HuH-7.5 (cell line): ENCODE measurements around the gene KCNIP4.
A peak's percentile ranks its signal among the peaks of the same experiment; 100 is the strongest.
"Not testable (repeated sequence)": the region's sequence is repeated elsewhere in the genome, so short reads cannot be mapped to it uniquely, and the experiment has no call there.

Experiments
- DNase-seq: peaks from one replicate; pipeline ENCODE4 v3.0.0; 2011; ENCODE audit warnings: low spot score

KCNIP4 gene

GRCh38 chr4:21366312-21366711 is 582.3 kb downstream of the KCNIP4 start:
- DNase-seq: no peak

- no peak for DNase-seq
These were observed 584.9 kb downstream of the KCNIP4 start for GRCh38 chr4:21363701-21364100.

DNA sequence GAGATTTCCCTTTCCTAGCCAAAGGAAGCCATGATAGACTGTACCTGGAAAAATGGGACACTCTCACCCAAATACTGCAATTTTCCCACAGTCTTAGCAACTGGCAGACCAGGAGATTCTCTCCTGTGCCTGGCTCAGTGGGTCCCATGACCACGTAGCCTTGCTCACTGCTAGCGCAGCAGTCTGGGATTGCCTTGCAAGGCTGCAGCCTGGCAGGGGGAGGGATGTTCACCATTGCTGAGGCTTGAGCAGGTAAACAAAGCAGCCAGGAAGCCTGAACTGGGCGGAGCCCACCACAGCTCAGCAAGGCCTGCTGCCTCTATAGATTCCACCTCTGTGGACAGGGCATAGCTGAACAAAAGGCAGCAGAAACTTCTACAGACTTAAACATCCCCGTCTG is 596.2 kb downstream of the KCNIP4 start:
- DNase-seq: not testable (repeated sequence)

DNA sequence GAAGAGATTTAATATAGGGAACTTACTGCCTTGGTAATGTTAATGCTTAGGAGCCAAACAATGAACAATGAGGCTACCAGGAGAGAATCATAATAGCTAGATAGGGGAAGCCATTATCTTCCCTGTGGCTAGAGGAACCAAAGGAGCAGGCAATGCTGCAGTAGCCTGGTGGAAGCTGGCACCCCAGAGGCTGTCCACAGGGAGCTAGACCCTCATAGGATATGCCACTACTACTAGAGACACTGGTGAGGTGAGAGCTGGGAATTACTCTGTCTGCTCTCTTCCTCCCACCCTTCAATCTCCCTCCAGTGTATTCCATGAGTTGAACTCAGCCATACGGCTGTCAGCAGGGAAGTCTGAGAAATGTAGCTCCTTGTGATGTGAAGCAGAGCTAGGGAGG is 601.4 kb downstream of the KCNIP4 start:
- no peak for DNase-seq

DNA sequence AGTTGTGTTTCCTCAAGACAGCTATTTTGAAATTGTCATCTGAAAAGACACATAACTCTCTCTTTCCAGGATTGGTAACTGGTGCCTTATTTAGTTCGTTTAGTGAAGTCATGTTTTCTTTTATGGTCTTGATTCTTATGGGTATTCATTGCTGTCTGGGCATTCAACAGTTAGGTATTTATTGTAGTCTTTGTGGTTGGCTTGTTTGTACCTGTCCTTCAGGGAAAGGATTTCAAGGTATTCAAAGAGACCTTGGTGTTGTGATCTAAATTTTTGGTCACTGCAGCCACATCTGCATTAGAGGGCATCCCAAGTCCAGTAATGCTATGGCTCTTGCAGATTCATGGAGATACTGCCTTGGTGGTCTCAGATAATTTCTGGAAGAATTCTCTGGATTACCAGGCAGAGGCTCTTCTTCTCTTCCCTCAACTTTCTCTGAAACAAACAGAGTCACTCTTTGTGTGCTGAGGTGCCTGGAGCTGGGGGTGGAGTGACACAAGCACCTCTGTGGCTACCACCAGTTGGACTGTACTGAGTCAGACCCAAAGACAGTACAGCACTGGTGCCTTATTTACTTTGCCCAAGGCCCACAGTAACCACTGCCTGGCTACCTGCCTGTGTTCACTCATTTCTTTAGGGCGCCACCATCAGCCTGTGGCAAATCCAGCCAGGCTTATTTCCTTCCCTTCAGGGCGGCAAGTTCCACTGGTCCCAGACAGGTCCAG is 620.4 kb downstream of the KCNIP4 start:
- no peak for DNase-seq

- DNase-seq: no peak
These were observed 628.5 kb downstream of the KCNIP4 start for GRCh38 chr4:21320034-21320433.

DNA sequence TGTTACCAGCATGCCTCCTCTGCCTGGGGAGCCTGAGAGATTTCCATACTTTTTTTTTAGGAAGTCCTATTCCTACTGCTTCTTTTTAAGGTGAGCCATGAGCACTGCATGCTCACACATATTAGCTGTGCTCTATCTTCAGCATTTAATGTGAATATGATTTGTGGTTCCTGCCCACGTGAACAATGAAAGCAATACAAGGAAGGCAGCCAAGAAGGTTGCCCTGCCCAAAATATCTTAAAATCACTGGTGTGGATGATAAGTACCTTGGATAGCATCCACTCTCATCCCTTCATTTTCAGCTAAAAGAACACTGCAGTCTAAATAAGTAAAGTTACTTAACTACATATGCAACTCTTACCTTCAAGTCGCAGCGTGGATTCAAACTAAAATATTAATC is 640.9 kb downstream of the KCNIP4 start:
- DNase-seq: no peak

GRCh38 chr4:21304540-21304887 is 644.1 kb downstream of the KCNIP4 start:
- no peak for DNase-seq

- no peak for DNase-seq
These were observed 658.0 kb downstream of the KCNIP4 start for GRCh38 chr4:21290562-21290961.

GRCh38 chr4:21276046-21276445 is 672.5 kb downstream of the KCNIP4 start:
- no peak for DNase-seq

DNA sequence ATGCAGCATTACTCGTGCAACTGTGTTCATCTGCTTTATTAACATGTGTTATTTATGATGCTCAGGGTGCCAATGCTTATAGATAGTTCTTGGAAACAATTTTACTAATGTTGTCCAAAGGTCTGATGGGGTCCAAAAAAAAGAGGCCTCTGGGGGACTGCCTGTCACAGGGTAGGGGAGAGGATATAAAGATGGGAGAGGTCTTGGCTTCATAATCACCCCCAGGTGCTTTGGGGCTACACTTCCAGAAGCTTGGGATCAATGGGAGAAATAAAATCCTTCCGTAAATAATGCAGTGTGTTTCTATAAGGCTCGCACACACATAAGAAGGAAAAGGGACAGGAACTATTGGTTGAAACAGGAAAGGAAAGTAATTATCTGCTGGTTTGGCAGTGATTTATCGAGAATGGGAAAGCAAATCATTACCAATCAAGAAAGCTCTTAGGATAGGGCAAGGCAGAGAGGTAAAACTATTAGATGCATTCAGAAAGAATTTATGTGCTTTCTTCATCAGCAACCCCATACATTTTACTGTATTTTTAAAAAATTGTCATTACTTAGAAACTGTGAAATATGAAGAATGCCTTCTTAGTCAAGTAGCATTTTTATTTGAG is 677.0 kb downstream of the KCNIP4 start:
- no peak for DNase-seq

- no peak for DNase-seq
These were observed 700.2 kb downstream of the KCNIP4 start for GRCh38 chr4:21248331-21248730.

- no peak for DNase-seq
These were observed 706.4 kb downstream of the KCNIP4 start for GRCh38 chr4:21242163-21242562.

GRCh38 chr4:21226637-21227538 is 721.7 kb downstream of the KCNIP4 start:
- no peak for DNase-seq

GRCh38 chr4:21211846-21212245 is 736.7 kb downstream of the KCNIP4 start:
- no peak for DNase-seq

DNA sequence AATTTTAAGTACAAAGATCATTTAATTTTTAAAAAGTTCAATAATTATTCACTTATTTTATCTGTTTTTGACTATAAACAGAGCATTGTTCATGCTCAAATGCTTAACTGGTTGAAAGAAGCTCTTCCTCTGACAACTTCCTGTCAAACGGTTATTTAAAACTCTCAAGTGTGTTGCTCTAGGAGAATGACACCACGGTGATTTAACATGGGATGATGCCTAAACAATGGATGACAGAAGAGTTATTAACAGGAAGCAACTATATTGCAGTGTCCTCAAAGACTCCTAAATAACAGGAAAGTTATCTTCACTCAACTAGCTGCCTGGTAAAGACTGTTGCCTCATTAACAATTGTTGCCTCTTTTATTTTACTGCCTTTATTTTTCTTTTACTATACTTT is 738.7 kb downstream of the KCNIP4 start:
- no peak for DNase-seq

DNA sequence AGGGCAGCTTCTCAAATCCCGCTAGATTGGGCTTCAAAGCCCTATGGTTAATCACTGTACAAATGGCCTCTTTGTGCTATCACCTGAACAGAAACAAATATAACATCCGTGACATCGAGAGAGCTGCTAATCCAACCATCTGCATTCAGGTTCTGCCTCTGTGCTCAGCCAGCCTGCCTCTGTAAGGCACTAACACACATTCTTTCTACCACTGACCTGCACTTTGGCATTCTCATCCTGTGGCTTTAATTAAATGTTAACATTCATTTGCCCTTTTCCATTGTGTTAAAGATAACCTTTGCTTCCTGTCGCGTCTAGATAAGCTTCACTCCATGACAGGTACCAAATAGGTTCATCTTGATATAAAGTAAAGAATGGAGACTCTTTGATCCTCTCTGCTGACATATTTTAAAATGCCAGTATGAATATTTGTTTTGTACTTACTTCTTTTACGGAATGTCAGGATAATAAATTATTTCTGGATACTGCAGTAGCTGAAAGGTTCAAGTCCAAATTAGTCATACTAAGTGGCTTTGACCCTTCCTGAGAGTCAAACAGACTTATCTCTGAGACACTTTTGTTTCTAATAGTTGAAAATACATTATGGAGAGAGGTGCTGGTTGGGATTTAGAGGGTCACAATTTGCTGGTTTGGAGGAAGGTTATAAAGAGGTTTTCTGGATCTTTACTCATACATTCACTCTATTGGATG is 742.6 kb downstream of the KCNIP4 start:
- DNase-seq: peak; percentile 20

DNA sequence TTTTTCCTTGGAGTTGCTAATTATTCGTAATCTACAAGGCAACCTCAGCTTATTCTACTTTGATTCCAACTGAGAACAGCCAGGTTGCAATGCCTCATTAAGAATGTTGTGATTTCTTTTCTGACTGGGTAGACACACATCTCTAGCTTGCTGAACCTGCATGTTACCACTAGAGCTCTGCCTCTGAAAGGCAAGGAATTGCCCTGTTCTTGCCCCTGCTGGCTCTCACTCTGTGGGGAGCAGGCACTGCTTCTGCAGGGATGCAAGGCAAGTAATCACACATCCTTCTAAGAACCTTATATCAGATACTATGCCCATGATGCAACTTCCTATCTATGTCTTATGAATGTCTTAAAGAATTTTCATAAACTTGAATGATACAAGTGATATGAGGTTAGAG is 745.2 kb downstream of the KCNIP4 start:
- no peak for DNase-seq

- DNase-seq: no peak
These were observed 745.6 kb downstream of the KCNIP4 start for GRCh38 chr4:21202959-21203358.

- no peak for DNase-seq
These were observed 749.9 kb downstream of the KCNIP4 start for GRCh38 chr4:21198683-21199082.

DNA sequence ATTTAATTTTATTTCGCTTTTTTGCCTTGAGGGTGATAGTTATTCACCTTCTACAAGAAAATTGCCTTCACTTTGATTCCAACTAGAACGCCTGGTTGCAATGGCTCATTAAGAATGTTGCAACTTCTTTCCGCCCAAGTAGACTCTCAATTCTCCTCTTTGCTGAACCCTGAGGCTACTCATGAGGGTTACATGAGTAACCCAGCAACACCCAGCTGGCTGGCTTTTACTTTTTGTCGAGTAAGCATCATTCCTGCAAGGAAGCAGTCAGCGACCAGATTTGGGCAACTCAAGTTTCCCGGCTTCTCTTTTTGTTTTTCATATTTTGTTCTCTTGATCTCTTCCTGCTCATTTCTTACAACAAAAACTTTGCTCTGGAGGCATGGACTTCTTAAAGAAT is 752.9 kb downstream of the KCNIP4 start:
- DNase-seq: no peak

- DNase-seq: no peak
These were observed 756.2 kb downstream of the KCNIP4 start for GRCh38 chr4:21192367-21192766.
